ENCODE measurements around the gene IFNA5.

IFNA5 gene

GRCh38 chr9:21294904-21295538, 10.1 kb downstream of the IFNA5 start:
- DNase-seq (ENCODE audit: low spot score) (no peak), ATAC-seq (ENCODE audit: low read depth) (no peak)
- no peak overlapping the region for H3K27ac ChIP-seq (ENCODE audit: poor library complexity, severe bottlenecking)

DNA sequence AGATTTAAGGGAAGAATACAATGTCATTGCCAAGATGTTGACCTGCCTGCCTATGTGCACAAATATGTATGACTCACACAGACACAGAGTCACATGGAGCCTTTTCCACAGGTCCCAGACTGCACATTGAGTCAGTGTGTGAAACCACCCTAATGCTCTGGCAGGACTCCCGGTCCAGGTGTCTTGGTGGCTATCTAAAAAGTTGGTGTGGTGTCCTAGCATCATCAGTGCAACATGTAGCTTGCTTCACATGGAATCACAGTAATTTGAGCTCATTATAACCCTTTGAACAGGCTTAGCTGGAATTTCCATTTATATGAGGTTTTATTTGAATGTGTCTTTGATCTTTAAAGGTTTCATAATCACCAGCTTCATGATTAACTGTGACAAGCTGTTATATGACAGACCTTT, 10.7 kb downstream of the IFNA5 start:
- peaks cover 11% of the 10 kb centered on the region for H3K4me1 ChIP-seq (ENCODE audit: insufficient read depth, poor library complexity, severe bottlenecking)
- H3K4me3 ChIP-seq (ENCODE audit: severe bottlenecking), result no peak overlapping the region
- H3K27ac ChIP-seq (ENCODE audit: poor library complexity, severe bottlenecking), result no peak overlapping the region
- H3K27me3 ChIP-seq (ENCODE audit: insufficient read depth, poor library complexity, severe bottlenecking), result peaks cover 1% of the 10 kb centered on the region
- ATAC-seq (ENCODE audit: low read depth) (peak; percentile 95), DNase-seq (ENCODE audit: low spot score) (no peak)
- no peaks in the 10 kb centered on the region for H3K36me3 ChIP-seq (ENCODE audit: low read depth)
- no peaks in the 10 kb centered on the region for H3K9me3 ChIP-seq (ENCODE audit: severe bottlenecking)
- TF ChIP-seq CTCF (IDR thresholded peaks at IDR 0.05; ENCODE audit: poor library complexity, severe bottlenecking), result no peak

More at GRCh38 chr9:21294904-21295538, 10.1 kb downstream of the IFNA5 start:
- Histone ChIP-seq H3K4me3 (ENCODE audit: severe bottlenecking) (no peak overlapping the region), H3K27me3 (ENCODE audit: insufficient read depth, poor library complexity, severe bottlenecking) (no peaks in the 10 kb centered on the region), H3K4me1 (ENCODE audit: insufficient read depth, poor library complexity, severe bottlenecking) (peaks cover 11% of the 10 kb centered on the region), H3K36me3 (ENCODE audit: low read depth) (no peaks in the 10 kb centered on the region), H3K9me3 (ENCODE audit: severe bottlenecking) (no peaks in the 10 kb centered on the region)
- TF ChIP-seq CTCF (IDR thresholded peaks at IDR 0.05; ENCODE audit: poor library complexity, severe bottlenecking), result no peak

- Histone ChIP-seq H3K9me3 (ENCODE audit: severe bottlenecking) (no peaks in the 10 kb centered on the region), H3K27me3 (ENCODE audit: insufficient read depth, poor library complexity, severe bottlenecking) (peaks cover 6% of the 10 kb centered on the region), H3K4me3 (ENCODE audit: severe bottlenecking) (no peak overlapping the region), H3K27ac (ENCODE audit: poor library complexity, severe bottlenecking) (no peak overlapping the region), H3K36me3 (ENCODE audit: low read depth) (no peaks in the 10 kb centered on the region), H3K4me1 (ENCODE audit: insufficient read depth, poor library complexity, severe bottlenecking) (peaks cover 6% of the 10 kb centered on the region)
- ATAC-seq (ENCODE audit: low read depth) (no peak), DNase-seq (ENCODE audit: low spot score) (no peak)
- no peak for TF ChIP-seq CTCF (IDR thresholded peaks at IDR 0.05; ENCODE audit: poor library complexity, severe bottlenecking)
These were observed 15.3 kb downstream of the IFNA5 start for GRCh38 chr9:21289848-21290247.

DNA sequence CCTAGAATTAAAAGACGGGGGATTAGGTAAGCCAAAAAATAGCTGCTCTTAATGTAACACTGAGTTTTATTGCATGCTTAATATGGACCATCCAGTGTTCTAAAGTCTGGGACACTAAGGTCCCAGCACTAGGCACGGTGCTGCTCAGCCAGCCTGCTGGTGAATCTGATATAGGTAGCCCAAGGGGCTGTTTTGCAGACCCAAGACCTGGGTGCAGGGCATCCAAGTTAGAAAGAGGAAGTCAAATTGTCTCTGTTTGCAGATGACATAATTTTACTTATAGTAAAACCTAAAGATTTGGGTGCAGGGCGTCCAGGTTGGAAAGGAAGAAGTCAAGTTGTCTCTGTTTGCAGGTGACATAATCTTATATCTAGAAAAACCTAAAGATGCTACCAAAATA, 17.8 kb downstream of the IFNA5 start:
- peaks cover 13% of the 10 kb centered on the region for H3K27me3 ChIP-seq (ENCODE audit: insufficient read depth, poor library complexity, severe bottlenecking)
- H3K9me3 ChIP-seq (ENCODE audit: severe bottlenecking), result no peaks in the 10 kb centered on the region
- ATAC-seq (ENCODE audit: low read depth) (no peak), DNase-seq (ENCODE audit: low spot score) (no peak)
- H3K27ac ChIP-seq (ENCODE audit: poor library complexity, severe bottlenecking), result no peak overlapping the region
- no peak for TF ChIP-seq CTCF (IDR thresholded peaks at IDR 0.05; ENCODE audit: poor library complexity, severe bottlenecking)
- H3K36me3 ChIP-seq (ENCODE audit: low read depth), result no peaks in the 10 kb centered on the region
- H3K4me1 ChIP-seq (ENCODE audit: insufficient read depth, poor library complexity, severe bottlenecking), result no peaks in the 10 kb centered on the region
- H3K4me3 ChIP-seq (ENCODE audit: severe bottlenecking), result no peak overlapping the region

- H3K9me3 ChIP-seq (ENCODE audit: severe bottlenecking), result no peaks in the 10 kb centered on the region
- H3K4me3 ChIP-seq (ENCODE audit: severe bottlenecking), result no peak overlapping the region
- ATAC-seq (ENCODE audit: low read depth), result no peak
- no peak overlapping the region for H3K27ac ChIP-seq (ENCODE audit: poor library complexity, severe bottlenecking)
- H3K27me3 ChIP-seq (ENCODE audit: insufficient read depth, poor library complexity, severe bottlenecking), result peaks cover 19% of the 10 kb centered on the region
- no peak for TF ChIP-seq CTCF (IDR thresholded peaks at IDR 0.05; ENCODE audit: poor library complexity, severe bottlenecking)
- no peak for DNase-seq (ENCODE audit: low spot score)
- H3K36me3 ChIP-seq (ENCODE audit: low read depth), result no peaks in the 10 kb centered on the region
- no peaks in the 10 kb centered on the region for H3K4me1 ChIP-seq (ENCODE audit: insufficient read depth, poor library complexity, severe bottlenecking)
These were observed 18.5 kb downstream of the IFNA5 start for GRCh38 chr9:21286659-21287058.

Data from RWPE2 (cell line).